22Rv1 (cell line): Measurements from ENCODE around the gene BST1.

Experiments
- ZFX ChIP-seq: fragments of 450-650 bp; IDR thresholded peaks from 2 replicates; pipeline ENCODE4 v1.6.1; 2017; ENCODE audit warnings: antibody characterized with exemption, borderline replicate concordance
- TF ChIP-seq, protein P1 (sequence below): fragments of 450-650 bp; IDR thresholded peaks from 2 replicates; pipeline ENCODE4 v1.5.1; 2017; ENCODE audit warnings: mild to moderate bottlenecking

DNA sequence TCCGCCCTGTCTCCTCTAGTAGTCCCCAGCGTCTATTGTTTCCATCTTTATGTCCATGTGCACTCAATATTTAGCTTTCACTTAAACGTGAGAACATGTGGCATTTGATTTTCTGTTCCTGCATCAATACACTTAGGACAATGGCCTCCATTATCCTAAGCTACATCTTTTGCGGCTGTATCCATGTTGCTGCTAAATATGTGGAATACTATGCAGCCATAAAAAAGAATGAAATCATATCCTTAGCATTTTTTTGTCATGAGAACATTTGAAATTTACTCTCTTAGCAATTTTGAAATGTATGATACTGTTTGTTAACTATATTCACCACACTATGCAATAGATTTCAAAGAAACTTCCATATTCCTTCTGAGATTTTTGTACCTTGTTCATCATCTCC lies 55.4 kb downstream of the BST1 start:
- TF ChIP-seq, protein P1, sequence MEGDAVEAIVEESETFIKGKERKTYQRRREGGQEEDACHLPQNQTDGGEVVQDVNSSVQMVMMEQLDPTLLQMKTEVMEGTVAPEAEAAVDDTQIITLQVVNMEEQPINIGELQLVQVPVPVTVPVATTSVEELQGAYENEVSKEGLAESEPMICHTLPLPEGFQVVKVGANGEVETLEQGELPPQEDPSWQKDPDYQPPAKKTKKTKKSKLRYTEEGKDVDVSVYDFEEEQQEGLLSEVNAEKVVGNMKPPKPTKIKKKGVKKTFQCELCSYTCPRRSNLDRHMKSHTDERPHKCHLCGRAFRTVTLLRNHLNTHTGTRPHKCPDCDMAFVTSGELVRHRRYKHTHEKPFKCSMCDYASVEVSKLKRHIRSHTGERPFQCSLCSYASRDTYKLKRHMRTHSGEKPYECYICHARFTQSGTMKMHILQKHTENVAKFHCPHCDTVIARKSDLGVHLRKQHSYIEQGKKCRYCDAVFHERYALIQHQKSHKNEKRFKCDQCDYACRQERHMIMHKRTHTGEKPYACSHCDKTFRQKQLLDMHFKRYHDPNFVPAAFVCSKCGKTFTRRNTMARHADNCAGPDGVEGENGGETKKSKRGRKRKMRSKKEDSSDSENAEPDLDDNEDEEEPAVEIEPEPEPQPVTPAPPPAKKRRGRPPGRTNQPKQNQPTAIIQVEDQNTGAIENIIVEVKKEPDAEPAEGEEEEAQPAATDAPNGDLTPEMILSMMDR: no peak
- no peak for TF ChIP-seq ZFX
